ENCODE data around the gene CNR2.

- no peak for TF ChIP-seq POLR2A (IDR thresholded peaks at IDR 0.05; ENCODE audit: low read depth, low read length)
- TF ChIP-seq POLR2AphosphoS5 (IDR thresholded peaks at IDR 0.05; ENCODE audit: low read depth, low read length) = no peak
Observed at GRCh38 chr1:23843644-23844043, 69.5 kb downstream of the CNR2 start.
